Upper lobe of left lung (tissue), 4 donors: ENCODE data around the gene TRAF5.

Experiments used
- CTCF ChIP-seq, 6 experiments: fragments of 450-650 bp in 4 of 6; fragments of 200-600 bp in 2 of 6; sonication (generic) in 2 of 6; IDR thresholded peaks; one replicate each; pipeline ENCODE4 v1.5.1; 2016 to 2019; ENCODE audit warnings: antibody characterized with exemption in 6 of 6
- EP300 ChIP-seq, 4 donors: sonication (generic); formaldehyde crosslinking; IDR thresholded peaks; one replicate each; pipeline ENCODE4 v1.5.1; 2017; ENCODE audit warnings: antibody characterized with exemption in 4 of 4, control low read depth in 2 of 4

GRCh38 chr1:211287218-211287617 is 39.4 kb upstream of the TRAF5 start:
- no peak for TF ChIP-seq CTCF (IDR thresholded peaks at IDR 0.05)
- no peak for TF ChIP-seq EP300 (IDR thresholded peaks at IDR 0.05)
